GM12801 (cell line): Measurements from ENCODE around the gene PDCD1LG2.

Experiments used
- CTCF ChIP-seq: IDR thresholded peaks from one replicate; pipeline ENCODE4 v1.5.1; 2011; ENCODE audit warnings: control low read depth; ENCODE audit not compliant: insufficient read length; ENCODE audit errors: extremely low read depth

The PDCD1LG2 gene

GRCh38 chr9:5596173-5596572 lies 85.8 kb downstream of the PDCD1LG2 start:
- no peak for TF ChIP-seq CTCF

- no peak for TF ChIP-seq CTCF
Measured at GRCh38 chr9:5608298-5609225, 98.2 kb downstream of the PDCD1LG2 start.

DNA sequence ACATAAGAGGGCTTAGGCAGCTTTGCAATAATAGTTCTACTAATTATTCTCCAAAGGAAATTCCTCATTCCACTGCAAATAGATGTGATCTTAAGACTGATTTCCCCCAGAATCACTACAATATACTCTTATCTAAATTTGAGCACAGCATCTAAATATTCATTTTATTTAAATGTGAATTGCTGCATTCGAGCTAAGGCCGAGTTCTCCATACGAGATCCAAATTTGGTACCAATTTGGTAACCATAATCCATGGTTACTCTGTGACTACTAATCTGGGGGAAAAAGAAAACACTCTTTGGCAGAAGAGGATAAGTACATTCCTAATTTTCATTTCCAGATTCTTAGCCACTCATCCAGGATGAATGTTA lies 98.9 kb downstream of the PDCD1LG2 start:
- no peak for TF ChIP-seq CTCF

DNA sequence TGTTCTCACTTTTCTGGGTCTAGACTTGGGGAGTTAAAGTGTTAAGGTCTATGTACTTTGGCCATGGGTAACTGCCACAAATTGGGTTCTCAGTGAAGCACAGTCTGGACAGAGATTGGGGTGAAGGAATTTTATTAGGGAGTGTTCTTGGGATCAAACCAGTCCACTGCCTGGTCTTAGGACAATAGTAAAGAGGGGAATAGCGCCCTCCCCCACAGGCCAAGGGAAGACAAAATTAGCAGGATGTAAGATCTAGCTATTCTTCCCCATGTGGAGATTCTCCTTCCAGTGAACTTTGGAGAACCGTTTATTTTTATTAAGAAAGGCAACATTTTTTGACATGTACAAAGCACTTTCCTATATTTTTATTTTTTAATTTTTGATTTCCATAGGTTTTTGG lies 100.2 kb downstream of the PDCD1LG2 start:
- no peak for TF ChIP-seq CTCF

GRCh38 chr9:5611321-5612184 lies 101.2 kb downstream of the PDCD1LG2 start:
- no peak for TF ChIP-seq CTCF

DNA sequence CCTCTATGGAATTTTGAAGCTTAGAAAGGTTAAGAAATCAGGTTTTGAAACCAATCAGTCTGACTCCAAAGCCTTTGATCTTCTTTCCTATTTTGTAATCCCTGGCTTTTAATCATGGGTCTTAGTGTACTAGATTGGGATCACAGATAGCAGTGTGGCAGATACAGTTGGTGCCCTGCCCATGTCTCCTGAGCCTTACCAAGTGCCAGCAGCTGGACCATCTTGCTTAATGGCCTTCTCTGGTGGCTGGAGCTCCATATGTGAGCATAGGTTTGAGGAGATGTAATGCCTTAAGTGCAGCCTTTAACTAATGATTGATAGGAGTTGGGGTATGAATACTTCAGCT lies 101.8 kb downstream of the PDCD1LG2 start:
- TF ChIP-seq CTCF, result no peak

- TF ChIP-seq CTCF, result no peak
Measured at GRCh38 chr9:5614192-5614591, 103.9 kb downstream of the PDCD1LG2 start.
